Tibial artery (tissue), 4 donors: ENCODE data around the gene TSC1.

Experiments used
- DNase-seq, 2 donors: peaks; one replicate each; pipeline ENCODE4 v3.0.0-alpha.2; 2019
- H3K27ac ChIP-seq, 2 donors: fragments of 200-600 bp; sonication (generic) in 1 of 2; 1 replicate in 1 of 2; 2 replicates in 1 of 2; pipeline ENCODE4 v1.5.1; 2018 to 2019; ENCODE audit warnings: mild to moderate bottlenecking in 1 of 2
- H3K27me3 ChIP-seq, 2 donors: fragments of 200-600 bp; sonication (generic) in 1 of 2; one replicate each; pipeline versions ENCODE4 v1.5.1 to v1.6.0; 2016 to 2019
- H3K36me3 ChIP-seq, 3 donors: fragments of 200-600 bp; sonication (generic) in 2 of 3; one replicate each; pipeline ENCODE4 v1.5.1; 2016 to 2019; ENCODE audit warnings: mild to moderate bottlenecking in 2 of 3
- H3K4me1 ChIP-seq, 4 donors: fragments of 200-600 bp; sonication (generic) in 2 of 4; 1 replicate in 3 of 4; 2 replicates in 1 of 4; pipeline ENCODE4 v1.5.1; 2016 to 2019
- H3K4me3 ChIP-seq, 2 donors: fragments of 200-600 bp; sonication (generic) in 1 of 2; 1 replicate in 1 of 2; 2 replicates in 1 of 2; pipeline ENCODE4 v1.5.1; 2018 to 2019; ENCODE audit warnings: mild to moderate bottlenecking in 2 of 2
- H3K9me3 ChIP-seq, 3 donors: fragments of 200-600 bp; sonication (generic) in 1 of 3; one replicate each; pipeline ENCODE4 v1.5.1; 2016 to 2019
- intact Hi-C: fragments of 100-400 bp; cut with DNase I; formaldehyde crosslinking; loops from one replicate; pipeline ENCODE4 v1.15.0; 2023; ENCODE audit warnings: low total_unique reads
- TF ChIP-seq, protein P1 (sequence below), 2 experiments: fragments of 200-600 bp in 1 of 2; fragments of 450-650 bp in 1 of 2; IDR thresholded peaks; one replicate each; pipeline ENCODE4 v1.5.1; 2017 to 2019; ENCODE audit warnings: antibody characterized with exemption in 2 of 2, mild to moderate bottlenecking in 1 of 2, moderate library complexity in 1 of 2

TSC1 gene

DNA sequence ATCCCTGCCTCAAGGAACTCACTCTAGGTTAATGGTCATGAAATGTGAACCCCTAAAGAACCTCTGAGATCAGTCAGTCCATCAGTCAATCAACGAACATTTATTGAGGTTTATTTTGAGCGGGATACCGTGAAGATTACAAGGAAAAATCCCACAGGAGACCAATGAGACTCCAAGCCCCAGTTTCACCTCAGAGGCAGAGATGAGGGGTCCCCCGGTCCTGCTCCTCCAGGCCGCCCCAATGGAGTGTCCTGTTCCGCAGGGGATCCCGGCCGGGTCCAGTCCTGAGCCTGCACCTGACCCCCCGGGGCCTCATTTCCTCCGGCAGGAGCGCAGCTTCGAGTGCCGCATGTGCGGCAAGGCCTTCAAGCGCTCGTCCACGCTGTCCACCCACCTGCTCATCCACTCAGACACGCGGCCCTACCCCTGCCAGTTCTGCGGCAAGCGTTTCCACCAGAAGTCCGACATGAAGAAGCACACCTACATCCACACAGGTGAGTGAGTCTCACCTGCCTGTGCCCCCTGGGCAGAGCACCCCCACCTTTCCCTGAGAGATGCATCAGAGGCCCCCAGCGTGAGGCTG, 45.1 kb upstream of the TSC1 start:
- intact Hi-C loops, result no loop called here
- no peaks in the 10 kb centered on the region for H3K4me1 ChIP-seq
- no peak overlapping the region for H3K27ac ChIP-seq
- peaks cover 0 to 83% of the 10 kb centered on the region in 2 donors for H3K27me3 ChIP-seq
- H3K9me3 ChIP-seq, result no peaks in the 10 kb centered on the region
- H3K36me3 ChIP-seq, result no peaks in the 10 kb centered on the region
- H3K4me3 ChIP-seq, result no peak overlapping the region
- TF ChIP-seq, protein P1, sequence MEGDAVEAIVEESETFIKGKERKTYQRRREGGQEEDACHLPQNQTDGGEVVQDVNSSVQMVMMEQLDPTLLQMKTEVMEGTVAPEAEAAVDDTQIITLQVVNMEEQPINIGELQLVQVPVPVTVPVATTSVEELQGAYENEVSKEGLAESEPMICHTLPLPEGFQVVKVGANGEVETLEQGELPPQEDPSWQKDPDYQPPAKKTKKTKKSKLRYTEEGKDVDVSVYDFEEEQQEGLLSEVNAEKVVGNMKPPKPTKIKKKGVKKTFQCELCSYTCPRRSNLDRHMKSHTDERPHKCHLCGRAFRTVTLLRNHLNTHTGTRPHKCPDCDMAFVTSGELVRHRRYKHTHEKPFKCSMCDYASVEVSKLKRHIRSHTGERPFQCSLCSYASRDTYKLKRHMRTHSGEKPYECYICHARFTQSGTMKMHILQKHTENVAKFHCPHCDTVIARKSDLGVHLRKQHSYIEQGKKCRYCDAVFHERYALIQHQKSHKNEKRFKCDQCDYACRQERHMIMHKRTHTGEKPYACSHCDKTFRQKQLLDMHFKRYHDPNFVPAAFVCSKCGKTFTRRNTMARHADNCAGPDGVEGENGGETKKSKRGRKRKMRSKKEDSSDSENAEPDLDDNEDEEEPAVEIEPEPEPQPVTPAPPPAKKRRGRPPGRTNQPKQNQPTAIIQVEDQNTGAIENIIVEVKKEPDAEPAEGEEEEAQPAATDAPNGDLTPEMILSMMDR (IDR thresholded peaks at IDR 0.05), result no peak
- DNase-seq, result no peak

DNA sequence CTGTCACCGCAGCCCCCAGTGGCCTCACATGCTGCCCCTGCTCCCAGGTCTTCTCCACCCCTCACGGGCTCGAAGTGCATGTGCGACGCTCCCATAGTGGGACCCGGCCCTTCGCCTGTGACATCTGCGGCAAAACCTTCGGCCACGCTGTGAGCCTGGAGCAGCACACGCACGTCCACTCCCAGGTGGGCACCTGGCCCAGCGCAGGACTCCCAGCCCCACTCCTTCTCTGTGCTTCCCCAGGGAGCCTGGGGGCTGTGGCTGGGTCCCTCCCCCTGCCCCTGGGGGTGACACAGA, 44.5 kb upstream of the TSC1 start:
- intact Hi-C loops, result no loop called here
- Histone ChIP-seq H3K4me1 (no peaks in the 10 kb centered on the region), H3K9me3 (no peaks in the 10 kb centered on the region), H3K27me3 (peaks cover 0 to 83% of the 10 kb centered on the region in 2 donors), H3K4me3 (no peak overlapping the region), H3K36me3 (no peaks in the 10 kb centered on the region), H3K27ac (no peak overlapping the region)
- no peak for DNase-seq
- TF ChIP-seq, protein P1 (IDR thresholded peaks at IDR 0.05), result no peak

DNA sequence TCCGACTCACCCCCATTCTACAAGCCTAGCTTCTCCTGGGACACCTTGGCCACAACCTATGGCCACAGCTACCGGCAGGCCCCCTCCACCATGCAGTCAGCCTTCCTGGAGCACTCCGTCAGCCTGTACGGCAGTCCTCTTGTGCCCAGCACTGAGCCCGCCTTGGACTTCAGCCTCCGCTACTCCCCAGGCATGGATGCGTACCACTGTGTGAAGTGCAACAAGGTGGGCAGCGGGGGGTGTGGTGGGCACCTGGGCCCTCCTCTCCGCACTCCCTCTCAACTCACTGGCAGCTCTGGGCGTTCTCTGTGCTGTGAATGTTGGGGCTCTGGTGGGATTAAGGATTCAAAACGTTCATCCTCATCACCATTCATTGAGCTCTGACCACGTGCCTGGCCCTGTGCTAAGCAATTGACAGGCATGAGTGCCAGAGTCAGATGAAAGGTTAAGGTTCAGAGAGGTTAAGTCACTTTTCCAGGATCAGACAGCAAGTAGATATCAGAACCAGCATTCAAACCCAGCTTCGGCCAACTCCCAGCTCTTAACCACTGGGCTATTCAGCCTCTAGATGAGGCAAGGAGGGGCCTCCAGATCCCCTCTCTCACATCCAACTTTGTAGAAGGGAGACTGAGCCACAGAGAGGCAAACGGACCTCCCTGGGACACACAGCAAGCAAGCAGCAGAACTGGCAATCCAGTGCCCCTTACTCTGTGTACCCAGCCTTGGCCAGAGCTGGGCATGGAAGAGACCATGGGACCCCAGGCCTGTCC, 44.0 kb upstream of the TSC1 start:
- intact Hi-C loops, result no loop called here
- Histone ChIP-seq H3K27ac (no peak overlapping the region), H3K27me3 (peaks cover 0 to 83% of the 10 kb centered on the region in 2 donors), H3K4me3 (no peak overlapping the region), H3K9me3 (no peaks in the 10 kb centered on the region), H3K4me1 (no peaks in the 10 kb centered on the region), H3K36me3 (no peaks in the 10 kb centered on the region)
- DNase-seq, result no peak
- TF ChIP-seq, protein P1 (IDR thresholded peaks at IDR 0.05), result no peak

DNA sequence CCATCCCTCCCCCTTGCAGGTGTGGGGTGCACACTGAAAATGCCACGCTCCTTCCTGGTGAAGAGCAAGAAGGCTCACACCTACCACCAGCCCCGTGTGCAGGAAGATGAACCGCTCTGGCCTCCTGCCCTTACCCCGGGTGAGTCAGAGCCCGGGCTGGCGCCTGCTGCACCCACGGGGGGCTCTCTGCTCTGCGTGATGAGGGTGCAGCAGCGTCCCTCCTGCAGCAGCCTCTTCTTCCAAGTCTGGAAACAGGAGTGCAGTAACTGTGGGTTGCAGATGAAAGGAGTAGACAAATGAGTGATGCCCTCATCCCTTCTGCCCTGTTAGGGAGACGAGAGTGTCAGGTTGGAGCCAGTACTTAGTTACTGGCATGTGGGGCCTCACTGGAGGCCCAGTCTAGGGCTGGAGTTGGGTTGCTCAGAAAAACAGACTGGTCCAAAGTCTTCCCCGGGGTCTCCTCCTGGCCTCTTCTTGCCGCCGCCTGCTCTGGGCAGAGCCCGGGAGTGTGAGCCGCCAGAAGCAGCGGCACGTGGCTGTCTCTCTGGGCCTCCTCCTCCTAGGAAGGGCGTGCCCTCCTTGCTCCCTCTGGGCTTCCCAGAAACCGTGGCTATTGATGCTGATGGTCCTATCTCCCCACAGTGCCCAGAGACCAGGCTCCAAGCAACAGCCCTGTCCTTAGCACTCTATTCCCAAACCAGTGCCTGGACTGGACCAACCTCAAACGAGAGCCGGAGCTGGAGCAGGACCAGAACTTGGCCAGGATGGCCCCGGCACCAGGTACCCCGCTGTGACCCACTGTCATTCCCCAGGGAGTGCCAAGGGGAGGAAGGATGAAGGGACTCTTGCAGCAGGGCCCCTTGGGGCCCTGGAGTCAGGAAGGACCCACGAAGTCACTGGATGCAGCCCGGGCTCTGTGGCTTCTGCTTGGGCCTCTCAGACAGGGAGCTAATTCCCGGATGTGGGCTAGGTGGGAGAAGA, 42.5 kb upstream of the TSC1 start:
- H3K9me3 ChIP-seq, result no peaks in the 10 kb centered on the region
- H3K4me3 ChIP-seq, result no peak overlapping the region
- no peak overlapping the region for H3K27ac ChIP-seq
- no peak for DNase-seq
- H3K27me3 ChIP-seq, result peaks cover 0 to 80% of the 10 kb centered on the region in 2 donors
- intact Hi-C loops, result no loop called here
- TF ChIP-seq, protein P1 (IDR thresholded peaks at IDR 0.05), result no peak
- H3K36me3 ChIP-seq, result no peaks in the 10 kb centered on the region
- H3K4me1 ChIP-seq, result no peaks in the 10 kb centered on the region

DNA sequence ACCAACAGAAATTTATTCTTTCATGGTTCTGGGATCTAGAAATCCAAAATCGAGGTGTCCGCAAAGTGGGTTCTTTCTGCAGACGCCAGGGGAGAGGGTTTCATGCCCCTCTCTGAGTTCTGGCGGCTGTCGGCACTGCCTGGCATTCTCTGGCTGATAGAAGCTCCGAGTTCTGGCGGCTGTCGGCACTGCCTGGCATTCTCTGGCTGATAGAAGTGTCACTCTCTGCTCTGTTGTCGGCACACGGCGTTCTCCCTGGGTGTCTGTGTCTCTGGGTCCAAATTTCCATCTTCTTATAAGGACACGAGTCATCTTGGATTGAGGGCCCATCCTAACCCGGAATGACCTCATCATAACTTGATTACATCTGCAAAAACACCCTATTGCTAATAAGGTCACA, 41.7 kb upstream of the TSC1 start:
- H3K4me3 ChIP-seq, result no peak overlapping the region
- H3K4me1 ChIP-seq, result no peaks in the 10 kb centered on the region
- H3K27ac ChIP-seq, result no peak overlapping the region
- no peak for DNase-seq
- no peaks in the 10 kb centered on the region for H3K36me3 ChIP-seq
- H3K9me3 ChIP-seq, result no peaks in the 10 kb centered on the region
- intact Hi-C loops, result no loop called here
- TF ChIP-seq, protein P1 (IDR thresholded peaks at IDR 0.05), result no peak
- H3K27me3 ChIP-seq, result peaks cover 0 to 80% of the 10 kb centered on the region in 2 donors
